Measurements from ENCODE around the gene SKI.

SKI gene

DNA sequence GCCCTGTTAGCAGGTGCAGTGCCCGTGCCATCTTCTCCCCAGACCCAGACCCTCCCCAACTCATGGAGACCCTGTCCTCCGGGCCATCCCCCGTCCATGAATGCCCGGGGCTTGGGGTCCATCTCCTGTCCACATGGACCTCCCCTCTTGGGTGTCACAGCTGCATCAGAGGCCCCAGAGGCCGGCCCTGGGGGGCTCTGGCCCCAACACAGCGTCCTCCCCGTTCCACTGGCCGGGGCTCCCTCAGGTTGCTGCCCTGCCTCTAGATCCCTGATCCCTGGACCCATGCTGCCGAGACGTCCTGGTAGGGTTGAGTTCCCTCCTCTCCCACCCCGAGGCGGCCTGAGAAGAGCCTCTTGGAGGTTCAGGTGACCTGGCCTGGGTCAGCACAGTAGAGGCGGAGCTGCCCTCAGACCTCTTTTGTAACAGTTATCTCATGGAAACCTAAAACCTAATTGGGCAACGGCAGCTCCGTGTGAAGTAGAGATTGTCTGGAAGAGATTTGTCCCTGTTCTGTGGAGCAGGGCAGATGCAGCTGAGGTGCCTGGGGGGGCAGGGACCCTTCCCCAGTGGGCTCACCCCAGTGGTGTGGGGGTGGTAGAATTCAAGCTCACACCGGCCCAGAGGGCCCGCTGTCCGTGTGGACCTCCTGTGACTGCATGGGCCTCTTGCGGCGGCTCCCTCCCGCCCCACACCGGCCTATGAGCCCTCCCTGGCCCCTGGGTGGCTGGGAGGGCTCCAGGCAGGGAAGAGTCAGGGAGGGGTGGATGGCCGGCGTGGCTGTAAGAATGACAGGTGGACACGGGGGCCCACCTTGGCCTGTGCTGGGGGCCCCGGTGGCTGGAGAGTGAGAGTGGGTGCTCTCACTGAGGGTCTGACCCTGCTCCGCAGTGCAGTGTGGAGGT is 56.1 kb downstream of the SKI start:
- no peak overlapping the region for H3K4me3 ChIP-seq (ENCODE audit: low read depth, low read length)
- TF ChIP-seq POLR2A (IDR thresholded peaks at IDR 0.05; ENCODE audit: extremely low read depth, insufficient read length) (no peak), MYC (IDR thresholded peaks at IDR 0.05; ENCODE audit: low read depth, low read length) (no peak)
- TF ChIP-seq, protein P1, sequence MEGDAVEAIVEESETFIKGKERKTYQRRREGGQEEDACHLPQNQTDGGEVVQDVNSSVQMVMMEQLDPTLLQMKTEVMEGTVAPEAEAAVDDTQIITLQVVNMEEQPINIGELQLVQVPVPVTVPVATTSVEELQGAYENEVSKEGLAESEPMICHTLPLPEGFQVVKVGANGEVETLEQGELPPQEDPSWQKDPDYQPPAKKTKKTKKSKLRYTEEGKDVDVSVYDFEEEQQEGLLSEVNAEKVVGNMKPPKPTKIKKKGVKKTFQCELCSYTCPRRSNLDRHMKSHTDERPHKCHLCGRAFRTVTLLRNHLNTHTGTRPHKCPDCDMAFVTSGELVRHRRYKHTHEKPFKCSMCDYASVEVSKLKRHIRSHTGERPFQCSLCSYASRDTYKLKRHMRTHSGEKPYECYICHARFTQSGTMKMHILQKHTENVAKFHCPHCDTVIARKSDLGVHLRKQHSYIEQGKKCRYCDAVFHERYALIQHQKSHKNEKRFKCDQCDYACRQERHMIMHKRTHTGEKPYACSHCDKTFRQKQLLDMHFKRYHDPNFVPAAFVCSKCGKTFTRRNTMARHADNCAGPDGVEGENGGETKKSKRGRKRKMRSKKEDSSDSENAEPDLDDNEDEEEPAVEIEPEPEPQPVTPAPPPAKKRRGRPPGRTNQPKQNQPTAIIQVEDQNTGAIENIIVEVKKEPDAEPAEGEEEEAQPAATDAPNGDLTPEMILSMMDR (IDR thresholded peaks at IDR 0.05; ENCODE audit: low read depth, low read length), result no peak
- DNase-seq (ENCODE audit: low read depth), result no peak

DNA sequence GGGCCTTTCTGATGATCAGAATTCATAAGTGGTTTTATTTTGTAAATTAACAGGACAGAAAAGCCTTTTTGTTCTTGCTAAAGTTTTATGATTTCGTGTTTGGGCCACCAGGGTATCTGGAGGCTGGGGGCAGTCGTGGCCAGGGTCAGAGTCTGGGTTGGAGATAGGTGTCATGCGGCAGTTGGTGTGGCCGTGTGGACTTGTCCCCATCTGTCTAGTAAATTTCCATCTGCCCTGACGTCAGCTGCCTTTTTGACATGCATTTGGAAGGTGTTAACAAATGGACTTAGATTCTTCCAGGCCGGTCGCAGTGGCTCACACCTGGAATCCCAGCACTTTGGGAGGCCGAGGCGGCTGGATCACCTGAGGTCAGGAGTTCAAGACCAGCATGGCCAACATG is 56.8 kb downstream of the SKI start:
- H3K4me3 ChIP-seq (ENCODE audit: low read depth, low read length), result no peak overlapping the region
- no peak for DNase-seq (ENCODE audit: low read depth)
- TF ChIP-seq, protein P1 (IDR thresholded peaks at IDR 0.05; ENCODE audit: low read depth, low read length), result no peak
- no peak for TF ChIP-seq MYC (IDR thresholded peaks at IDR 0.05; ENCODE audit: low read depth, low read length)
- no peak for TF ChIP-seq POLR2A (IDR thresholded peaks at IDR 0.05; ENCODE audit: extremely low read depth, insufficient read length)
- TF ChIP-seq, protein P2, sequence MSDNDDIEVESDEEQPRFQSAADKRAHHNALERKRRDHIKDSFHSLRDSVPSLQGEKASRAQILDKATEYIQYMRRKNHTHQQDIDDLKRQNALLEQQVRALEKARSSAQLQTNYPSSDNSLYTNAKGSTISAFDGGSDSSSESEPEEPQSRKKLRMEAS (IDR thresholded peaks at IDR 0.05; ENCODE audit: low read depth, low read length), result no peak

DNA sequence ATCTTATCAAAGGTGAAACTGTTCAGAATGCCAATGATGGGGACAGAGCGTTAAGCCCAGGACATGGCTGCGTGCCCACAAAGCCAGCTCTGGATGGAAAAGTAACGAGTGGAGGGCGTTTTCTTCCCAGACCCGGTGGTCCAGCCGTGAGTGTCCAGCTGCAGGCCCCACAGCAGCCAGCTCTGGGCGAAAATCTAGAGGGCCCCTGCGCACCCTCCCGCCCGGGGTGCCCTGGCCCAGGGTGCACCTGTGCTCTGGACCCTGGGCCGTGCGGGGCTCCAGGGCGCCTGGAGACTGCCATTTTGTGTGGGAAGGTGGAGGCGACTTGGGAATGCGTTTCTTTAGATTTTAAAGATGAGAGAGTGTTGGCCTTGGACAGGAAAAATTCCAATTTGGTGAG is 58.8 kb downstream of the SKI start:
- H3K4me3 ChIP-seq (ENCODE audit: low read depth, low read length), result no peak overlapping the region
- TF ChIP-seq POLR2A (IDR thresholded peaks at IDR 0.05; ENCODE audit: extremely low read depth, insufficient read length) (no peak), MYC (IDR thresholded peaks at IDR 0.05; ENCODE audit: low read depth, low read length) (no peak)
- TF ChIP-seq, protein P2 (IDR thresholded peaks at IDR 0.05; ENCODE audit: low read depth, low read length), result no peak
- TF ChIP-seq, protein P1 (IDR thresholded peaks at IDR 0.05; ENCODE audit: low read depth, low read length), result no peak
- DNase-seq (ENCODE audit: low read depth), result no peak

DNA sequence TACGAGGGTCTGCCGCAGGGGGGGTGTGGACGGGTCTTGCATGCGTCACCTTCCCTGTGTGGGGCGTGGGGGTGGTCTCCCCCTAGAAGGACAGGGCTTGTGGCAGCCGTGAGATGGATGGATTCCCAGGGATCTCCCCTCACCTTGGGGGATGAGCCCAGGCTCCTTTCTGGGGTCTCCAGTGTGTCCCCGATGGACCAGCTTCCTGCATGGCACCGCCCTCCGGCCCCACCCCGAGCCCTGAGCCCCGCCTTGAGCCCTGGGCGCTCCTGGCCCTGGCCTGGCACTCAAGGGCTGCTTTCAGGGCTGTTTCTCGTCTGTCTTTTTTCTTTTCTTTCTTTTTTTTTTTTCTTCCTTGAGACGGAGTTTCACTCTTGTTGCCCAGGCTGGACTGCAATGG is 59.5 kb downstream of the SKI start:
- H3K4me3 ChIP-seq (ENCODE audit: low read depth, low read length), result no peak overlapping the region
- TF ChIP-seq POLR2A (IDR thresholded peaks at IDR 0.05; ENCODE audit: extremely low read depth, insufficient read length), result no peak
- TF ChIP-seq, protein P1 (IDR thresholded peaks at IDR 0.05; ENCODE audit: low read depth, low read length), result no peak
- no peak for DNase-seq (ENCODE audit: low read depth)

DNA sequence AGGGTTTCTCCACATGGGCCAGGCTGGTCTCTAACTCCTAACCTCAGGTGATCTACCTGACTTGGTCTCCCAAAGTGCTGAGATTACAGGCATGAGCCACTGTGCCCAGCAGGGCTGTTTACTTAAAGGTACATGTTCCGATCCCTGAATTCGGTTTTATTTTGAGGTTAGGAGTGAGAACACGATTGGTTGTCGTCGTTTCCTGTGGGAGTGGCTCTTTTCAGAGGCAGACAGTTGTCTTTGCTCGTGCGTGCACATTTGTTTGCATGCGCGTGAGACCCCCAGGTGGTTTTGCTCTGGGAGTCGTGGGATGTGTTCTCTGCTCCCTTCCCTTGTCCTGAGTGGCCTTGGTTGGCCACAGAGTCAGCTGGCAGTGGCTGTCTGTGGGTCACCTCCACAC is 60.2 kb downstream of the SKI start:
- no peak for DNase-seq (ENCODE audit: low read depth)
- TF ChIP-seq MYC (IDR thresholded peaks at IDR 0.05; ENCODE audit: low read depth, low read length) (no peak), POLR2A (IDR thresholded peaks at IDR 0.05; ENCODE audit: extremely low read depth, insufficient read length) (no peak)
- TF ChIP-seq, protein P2 (IDR thresholded peaks at IDR 0.05; ENCODE audit: low read depth, low read length), result no peak
- TF ChIP-seq, protein P1 (IDR thresholded peaks at IDR 0.05; ENCODE audit: low read depth, low read length), result no peak
- H3K4me3 ChIP-seq (ENCODE audit: low read depth, low read length), result no peak overlapping the region
